Measurements from ENCODE around the gene CACNB2. TPM values are rescaled to one million over a fixed set of nuclear protein-coding genes. Genes with fewer than 3 reads are reported as not detected.

CACNB2 gene
- polyA plus RNA-seq, 1 of the 3 experiments (the other 2 are of a cell fraction) = 0.74 TPM

GRCh38 chr10:18144928-18145327, 4.7 kb downstream of the CACNB2 start:
- ChIA-PET POLR2A (no interaction called here), CTCF (interaction anchor here (0.7 to 1.6 kb wide), 2 partner anchors 11 to 71 kb away, joined by 3 to 6 read pairs; no protein-coding TSS in a partner anchor)
- H3K4me3 ChIP-seq (ENCODE audit: low read depth in 2 of 2, low read length in 1 of 2) = no peak overlapping the region
- H3K79me2 ChIP-seq (ENCODE audit: insufficient read depth) = no peaks in the 10 kb centered on the region
- no peak overlapping the region; a peak in 1 of 4 replicates for H3K27ac ChIP-seq (ENCODE audit: low read depth in 2 of 2, low read length in 1 of 2)
- no peak for TF ChIP-seq TCF12 (IDR thresholded peaks at IDR 0.05)
- TF ChIP-seq MAX (IDR thresholded peaks at IDR 0.05; ENCODE audit: low read depth) = no peak
- TF ChIP-seq GABPA (IDR thresholded peaks at IDR 0.05; ENCODE audit: low read depth) = no peak
- no peak for TF ChIP-seq NFIC (IDR thresholded peaks at IDR 0.05; ENCODE audit: borderline replicate concordance)
- TF ChIP-seq GATA2 (CRISPR knock-in tag; IDR thresholded peaks at IDR 0.05) = no peak
- no peak for TF ChIP-seq FOSL2 (IDR thresholded peaks at IDR 0.05; ENCODE audit: borderline replicate concordance, low read depth)
- no peak for TF ChIP-seq POLR2AphosphoS5 (IDR thresholded peaks at IDR 0.05; ENCODE audit: low read depth, low read length)
- TF ChIP-seq USF1 (IDR thresholded peaks at IDR 0.05; ENCODE audit: borderline replicate concordance, low read depth) = no peak
- no peak for TF ChIP-seq TAF1 (IDR thresholded peaks at IDR 0.05; ENCODE audit: borderline replicate concordance, low read depth, low read length)
- TF ChIP-seq CHD2 (IDR thresholded peaks at IDR 0.05; ENCODE audit: low read length, partially characterized antibody) = no peak
- no peak for TF ChIP-seq EZH2phosphoT487 (IDR thresholded peaks at IDR 0.05; ENCODE audit: borderline replicate concordance, low read depth)
- no peak for TF ChIP-seq TEAD4 (IDR thresholded peaks at IDR 0.05; ENCODE audit: borderline replicate concordance, insufficient read depth)
- no peak for TF ChIP-seq CTCF (IDR thresholded peaks at IDR 0.05)
- TF ChIP-seq RAD21 (IDR thresholded peaks at IDR 0.05; ENCODE audit: low read length) = no peak
- no peak for TF ChIP-seq YY1 (IDR thresholded peaks at IDR 0.05; ENCODE audit: low read depth)
- TF ChIP-seq SIN3A (IDR thresholded peaks at IDR 0.05; ENCODE audit: borderline replicate concordance, low read depth, low read length) = no peak
- H3K36me3 ChIP-seq (replicated peaks in 1 of 2; ENCODE audit: control insufficient read depth in 1 of 2, insufficient read depth in 2 of 2, low read length in 1 of 2) = no peaks in the 10 kb centered on the region
- H3K9me2 ChIP-seq = no peaks in the 10 kb centered on the region
- H3K9me3 ChIP-seq = no peaks in the 10 kb centered on the region
- H3K4me1 ChIP-seq (ENCODE audit: control insufficient read depth in 1 of 2, insufficient read depth in 2 of 2, low read depth in 1 of 2, low read length in 1 of 2) = peaks cover 5 to 9% of the 10 kb centered on the region in 2 experiments; a peak in 3 of 4 replicates
- WGBS (ENCODE audit: low lambda C conversion rate) = 58% methylated on average over 6 of the region's 6 CpGs
- H4K20me1 ChIP-seq (ENCODE audit: insufficient read depth) = no peaks in the 10 kb centered on the region
- no peak overlapping the region for H3K4me2 ChIP-seq
- peak; percentile 40 for DNase-seq
- H2AFZ ChIP-seq (ENCODE audit: low read depth) = no peak overlapping the region
- no peak overlapping the region for H3K9ac ChIP-seq
- H3F3A ChIP-seq (replicated peaks; ENCODE audit: insufficient read depth) = no peaks in the 10 kb centered on the region
- H3K27me3 ChIP-seq (ENCODE audit: insufficient read depth) = peaks cover 7% of the 10 kb centered on the region; the same call in 1 of the 2 replicates

- no peak for DNase-seq
Observed at GRCh38 chr10:18145652-18146051, 5.4 kb downstream of the CACNB2 start.

More at GRCh38 chr10:18145652-18146051, 5.4 kb downstream of the CACNB2 start:
- no peak overlapping the region for H3K9ac ChIP-seq
- CTCF ChIA-PET = interaction anchor here (0.7 to 1.6 kb wide), 2 partner anchors 12 to 71 kb away, joined by 3 to 6 read pairs; no protein-coding TSS in a partner anchor
- POLR2A ChIA-PET = interaction anchor here (0.6 kb wide), 1 partner anchor 43 kb away, joined by 3 read pairs; no protein-coding TSS in a partner anchor
- H3K27ac ChIP-seq (ENCODE audit: low read depth in 2 of 2, low read length in 1 of 2) = no peak overlapping the region; a peak in 1 of 4 replicates
- no peak overlapping the region for H3K4me2 ChIP-seq
- 66% methylated on average over 2 of the region's 2 CpGs for WGBS (ENCODE audit: low lambda C conversion rate)
- no peaks in the 10 kb centered on the region for H3F3A ChIP-seq (replicated peaks; ENCODE audit: insufficient read depth)
- H3K4me3 ChIP-seq (ENCODE audit: low read depth in 2 of 2, low read length in 1 of 2) = no peak overlapping the region
- H3K27me3 ChIP-seq (ENCODE audit: insufficient read depth) = peaks cover 6% of the 10 kb centered on the region; the same call in 1 of the 2 replicates
- H3K36me3 ChIP-seq (replicated peaks in 1 of 2; ENCODE audit: control insufficient read depth in 1 of 2, insufficient read depth in 2 of 2, low read length in 1 of 2) = no peaks in the 10 kb centered on the region
- peaks cover 5 to 8% of the 10 kb centered on the region in 2 experiments; a peak in 3 of 4 replicates for H3K4me1 ChIP-seq (ENCODE audit: control insufficient read depth in 1 of 2, insufficient read depth in 2 of 2, low read depth in 1 of 2, low read length in 1 of 2)
- H2AFZ ChIP-seq (ENCODE audit: low read depth) = no peak overlapping the region
- no peaks in the 10 kb centered on the region for H3K9me2 ChIP-seq
- no peaks in the 10 kb centered on the region for H3K9me3 ChIP-seq
- no peaks in the 10 kb centered on the region for H3K79me2 ChIP-seq (ENCODE audit: insufficient read depth)
- TF ChIP-seq TCF12 (IDR thresholded peaks at IDR 0.05) (no peak), FOXJ3 (CRISPR knock-in tag; IDR thresholded peaks at IDR 0.05) (no peak), ZBTB33 (IDR thresholded peaks at IDR 0.05; ENCODE audit: borderline replicate concordance, low read depth) (no peak), USF2 (IDR thresholded peaks at IDR 0.05; ENCODE audit: borderline replicate concordance, low read depth, low read length) (no peak), EZH2phosphoT487 (IDR thresholded peaks at IDR 0.05; ENCODE audit: borderline replicate concordance, low read depth) (no peak), USF1 (IDR thresholded peaks at IDR 0.05; ENCODE audit: borderline replicate concordance, low read depth) (no peak)
- no peaks in the 10 kb centered on the region for H4K20me1 ChIP-seq (ENCODE audit: insufficient read depth)
